Anterior cingulate cortex (tissue), 58 donors: ENCODE measurements around the gene UBE2J2.

ENCODE experiments used
- DNase-seq, 58 donors: peaks; one replicate each; lab custom pipeline; 2025; lab: John Stamatoyannopoulos, UW

Gene UBE2J2

DNA sequence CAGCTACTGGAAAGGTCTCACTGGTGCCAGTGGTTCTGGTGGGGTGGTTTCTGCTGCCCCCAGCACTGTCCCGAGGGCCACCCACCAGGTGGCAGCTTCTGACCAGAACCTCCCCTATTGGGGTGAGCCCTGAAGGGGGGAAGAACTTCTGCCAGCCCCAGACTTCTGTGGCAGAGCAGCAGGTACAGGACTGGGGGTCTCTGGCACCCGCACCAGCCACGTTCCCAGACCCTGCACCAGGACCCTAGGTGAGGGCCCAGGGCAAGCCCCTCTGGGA, 36.4 kb upstream of the UBE2J2 start:
- DNase-seq, result no peak

DNA sequence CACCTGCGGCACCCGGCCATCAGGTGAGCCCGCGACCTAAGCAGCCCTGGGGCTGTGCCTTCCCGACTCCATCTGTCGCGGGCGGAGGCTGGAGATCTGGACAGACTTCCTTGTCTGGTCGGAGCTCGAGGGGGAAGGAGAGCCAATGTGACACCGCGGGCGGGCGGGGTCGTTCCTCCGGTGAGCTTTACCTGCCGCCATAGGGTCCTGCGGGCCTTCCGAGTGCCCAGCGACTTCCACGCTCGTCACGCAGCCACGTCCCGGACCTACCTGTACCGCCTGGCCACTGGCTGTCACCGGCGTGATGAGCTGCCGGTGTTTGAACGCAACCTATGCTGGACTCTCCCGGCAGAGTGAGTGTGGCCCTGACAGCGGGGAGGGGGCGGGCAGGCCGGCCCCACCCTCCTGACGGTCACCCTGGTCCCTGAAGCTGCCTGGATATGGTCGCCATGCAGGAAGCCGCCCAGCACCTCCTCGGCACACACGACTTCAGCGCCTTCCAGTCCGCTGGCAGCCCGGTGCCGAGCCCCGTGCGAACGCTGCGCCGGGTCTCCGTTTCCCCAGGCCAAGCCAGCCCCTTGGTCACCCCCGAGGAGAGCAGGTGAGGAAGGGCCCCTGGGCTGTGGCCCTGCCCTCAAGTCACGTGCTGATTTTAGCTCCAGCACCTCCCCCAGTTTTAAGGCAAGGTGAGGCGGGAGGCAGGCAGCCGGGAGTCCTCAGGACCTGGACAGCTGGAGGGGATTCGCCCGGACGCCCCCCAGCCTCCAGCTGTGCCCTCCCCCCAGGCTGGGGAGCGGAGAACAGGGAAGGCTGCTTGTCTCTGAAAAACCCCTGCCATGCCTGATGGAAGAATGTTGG, 35.8 kb upstream of the UBE2J2 start:
- no peak for DNase-seq

DNA sequence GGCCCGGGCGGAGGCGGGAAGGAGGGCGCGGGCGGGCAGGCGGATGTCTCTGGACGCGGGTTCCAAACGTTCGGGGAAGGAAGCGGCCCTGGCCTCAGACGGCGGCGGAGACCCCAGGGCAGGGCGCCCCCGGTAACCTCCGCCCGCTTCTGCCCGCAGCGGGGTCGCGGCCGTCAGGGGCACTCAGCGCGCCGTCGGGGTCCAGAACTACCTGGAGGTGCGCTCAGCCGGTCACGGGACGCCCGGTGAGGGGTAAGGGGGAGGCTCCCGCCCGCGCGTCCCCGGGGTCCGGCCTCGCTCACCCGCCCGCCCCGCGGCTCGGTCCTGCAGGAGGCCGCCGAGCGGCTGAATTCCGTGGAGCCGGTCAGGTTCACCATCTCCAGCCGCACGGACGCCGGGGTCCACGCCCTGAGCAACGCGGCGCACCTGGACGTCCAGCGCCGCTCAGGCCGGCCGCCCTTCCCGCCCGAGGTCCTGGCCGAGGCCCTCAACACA, 35.1 kb upstream of the UBE2J2 start:
- DNase-seq, result no peak

DNA sequence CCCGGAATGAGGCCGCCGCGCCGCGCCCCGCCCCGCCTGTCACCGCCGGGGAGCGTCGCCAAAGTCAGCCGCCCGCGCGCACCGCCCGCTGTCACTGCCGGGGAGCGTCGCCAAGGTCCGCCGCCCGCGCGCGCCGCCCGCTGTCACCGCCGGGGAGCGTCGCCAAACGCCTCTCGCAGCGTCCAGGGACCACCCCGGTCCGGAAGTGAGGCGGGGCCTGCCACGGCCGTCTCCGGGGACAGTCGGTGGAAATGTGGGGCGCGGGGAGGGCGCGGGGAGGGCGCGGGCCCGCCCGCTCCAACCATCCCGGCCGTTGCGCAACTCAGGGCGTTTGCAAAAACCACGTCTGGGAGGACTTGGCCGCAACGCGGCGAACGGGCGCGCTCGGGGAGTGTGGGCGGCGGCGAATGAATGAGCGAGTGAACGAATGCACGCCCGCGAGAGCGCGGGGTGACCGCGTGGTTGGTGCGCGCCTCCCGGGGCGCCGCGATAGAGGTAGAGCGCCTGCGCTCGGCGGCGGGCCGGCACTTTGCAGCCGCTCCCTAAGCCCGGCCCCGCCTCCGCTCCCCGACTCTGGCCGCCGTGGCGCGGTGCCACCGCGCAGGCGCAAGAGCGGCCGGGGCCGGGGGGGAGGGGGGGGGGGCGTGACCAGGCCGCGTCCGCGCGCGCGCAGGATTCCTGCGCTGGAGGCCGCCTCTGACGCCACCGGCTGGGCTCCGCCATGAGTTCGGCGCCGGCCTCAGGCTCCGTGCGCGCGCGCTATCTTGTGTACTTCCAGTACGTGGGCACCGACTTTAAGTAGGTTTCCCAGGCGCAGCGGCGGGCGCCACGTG, 34.5 kb upstream of the UBE2J2 start, which contains the start of the genes ACAP3 and PUSL1:
TSS of gene ACAP3 (minus strand) at position 8 of the 833 bp plus-strand sequence. CDS start 115 bp downstream, outside the sequence.
TSS of gene PUSL1 (plus strand) at position 675 of the 833 bp plus-strand sequence. CDS start at position 722, 47 bp downstream.
- DNase-seq, result peak in 56 of 58 donors; percentile 78 to 98 (median 90)

DNA sequence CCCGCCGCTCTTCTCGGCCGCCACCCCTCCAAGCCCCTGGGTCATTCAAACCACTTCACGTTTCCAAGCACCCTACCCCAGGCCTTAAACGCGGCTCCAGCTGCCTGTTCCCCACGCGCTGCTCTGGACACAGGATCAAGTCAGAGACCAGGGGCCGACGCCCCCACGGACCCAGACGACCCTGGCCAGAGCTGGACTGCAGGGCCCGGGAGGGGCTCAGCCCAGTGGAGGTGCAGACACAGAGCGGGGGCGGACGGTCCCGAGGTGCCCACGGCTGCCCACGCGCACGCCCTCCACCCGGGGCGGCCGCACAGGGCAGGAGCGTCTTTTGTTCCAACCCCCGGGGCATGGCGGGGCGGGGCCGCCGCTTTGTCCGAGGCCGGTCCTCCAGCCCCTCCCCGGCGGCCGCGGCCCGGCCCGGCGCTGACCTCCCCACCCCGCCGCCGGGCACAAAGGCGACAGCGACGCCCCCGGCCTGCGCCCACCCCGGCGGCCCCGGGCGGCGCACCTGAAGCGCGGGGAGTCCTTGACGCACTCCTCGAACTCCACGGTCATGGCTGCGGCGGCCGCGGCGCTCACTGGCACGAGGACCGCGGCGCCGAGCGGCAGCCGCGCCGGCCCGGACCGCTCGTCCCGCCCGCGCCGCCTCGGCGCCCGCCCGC, 33.7 kb upstream of the UBE2J2 start:
- peak in 5 of 58 donors; percentile 24 to 63 (median 48) for DNase-seq

DNA sequence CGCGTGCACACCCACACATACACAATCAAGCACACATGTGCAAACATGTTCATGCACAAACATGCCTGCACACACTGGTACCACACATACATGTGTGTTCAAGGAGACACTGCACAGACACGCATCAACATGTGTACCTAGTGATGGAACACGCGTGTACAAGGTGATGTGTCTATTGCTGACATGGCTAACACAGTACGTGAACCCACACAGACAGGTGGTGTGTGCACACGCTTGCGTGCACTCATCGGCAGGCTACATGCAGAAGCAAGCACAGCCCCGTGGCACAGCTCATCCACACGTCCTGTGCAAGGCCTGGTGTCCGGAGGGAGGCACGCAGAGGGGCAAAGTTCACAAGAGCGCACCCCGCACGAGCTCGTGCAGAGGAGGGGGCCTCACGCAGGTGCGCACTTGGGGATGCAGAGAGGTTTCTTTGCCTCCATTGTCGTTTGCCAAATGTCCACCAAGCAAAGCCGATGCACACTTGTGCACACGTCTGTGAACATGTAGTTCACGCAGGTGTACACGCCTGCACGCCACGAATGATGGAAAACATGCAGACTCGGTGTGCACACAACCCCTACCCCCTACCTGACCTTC, 33.1 kb upstream of the UBE2J2 start:
- peak in 7 of 58 donors; percentile 10 to 34 (median 14) for DNase-seq

DNA sequence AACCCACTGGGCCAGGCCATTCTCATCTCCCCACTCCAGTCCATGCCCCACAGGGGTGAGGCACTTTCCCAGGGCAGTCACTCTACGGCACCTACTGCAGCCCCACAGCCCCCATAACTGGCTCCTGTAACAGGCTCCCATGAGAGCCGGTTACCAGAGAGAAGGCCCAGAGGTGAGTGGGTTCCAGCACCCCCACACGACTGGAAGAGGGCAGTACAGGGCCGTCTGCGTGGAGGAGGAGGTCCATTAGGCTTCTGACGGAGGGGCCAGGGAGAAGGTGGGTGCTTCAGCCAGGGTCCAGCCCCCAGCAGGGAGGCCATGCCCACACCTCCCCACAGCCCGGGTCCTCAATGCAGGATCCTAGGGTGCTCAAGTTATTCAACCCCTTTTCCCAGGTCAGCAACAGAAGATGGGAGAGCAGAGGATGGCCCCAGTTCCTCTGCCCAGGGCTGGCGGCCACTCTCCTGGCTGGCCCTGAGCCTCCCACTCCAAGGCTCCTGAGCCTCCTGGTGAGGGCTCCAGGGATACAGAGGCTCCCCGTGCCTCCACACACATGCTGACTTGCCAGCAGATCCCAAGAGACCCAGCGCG, 32.5 kb upstream of the UBE2J2 start:
- DNase-seq, result peak in 2 of 58 donors; percentile 9 to 20

DNA sequence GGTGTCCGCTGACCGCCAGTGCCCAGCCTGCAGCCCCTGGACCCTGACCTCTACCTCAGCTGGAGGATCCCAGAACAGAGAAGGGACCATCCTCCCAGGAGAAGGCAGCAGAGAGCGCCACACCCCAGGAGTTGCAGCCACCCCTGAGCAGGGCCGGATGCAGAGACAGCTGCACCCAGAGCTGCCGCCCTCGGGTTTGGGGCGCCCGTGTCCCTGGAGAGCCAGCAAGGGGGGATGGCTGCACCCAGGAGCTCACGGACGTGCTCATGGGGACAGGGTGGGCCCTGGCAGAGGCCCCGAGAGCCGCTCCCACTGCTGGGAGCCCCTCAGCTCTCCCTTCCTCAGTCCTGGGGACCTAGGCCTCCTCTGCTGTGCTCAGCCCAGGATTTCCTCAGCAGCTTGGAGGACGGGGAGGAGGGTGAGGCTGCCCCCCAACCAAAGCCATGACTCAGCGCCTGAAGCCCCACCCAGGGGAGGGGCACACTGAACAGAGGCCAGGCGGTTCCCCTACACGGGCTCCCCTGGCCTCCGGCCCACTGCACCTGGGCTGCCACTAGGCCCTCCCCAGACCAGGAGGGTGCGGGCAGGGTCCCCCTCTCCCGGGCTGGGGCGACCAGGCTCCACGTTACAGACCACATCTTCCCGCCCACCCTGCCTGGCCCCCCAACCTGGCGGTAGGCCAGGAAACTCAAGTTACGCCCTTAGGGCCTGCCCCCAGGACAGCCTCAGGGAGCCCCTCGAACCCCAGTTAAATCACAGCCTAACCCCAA, 31.8 kb upstream of the UBE2J2 start:
- DNase-seq, result peak in 26 of 58 donors; percentile 14 to 71 (median 52)

DNA sequence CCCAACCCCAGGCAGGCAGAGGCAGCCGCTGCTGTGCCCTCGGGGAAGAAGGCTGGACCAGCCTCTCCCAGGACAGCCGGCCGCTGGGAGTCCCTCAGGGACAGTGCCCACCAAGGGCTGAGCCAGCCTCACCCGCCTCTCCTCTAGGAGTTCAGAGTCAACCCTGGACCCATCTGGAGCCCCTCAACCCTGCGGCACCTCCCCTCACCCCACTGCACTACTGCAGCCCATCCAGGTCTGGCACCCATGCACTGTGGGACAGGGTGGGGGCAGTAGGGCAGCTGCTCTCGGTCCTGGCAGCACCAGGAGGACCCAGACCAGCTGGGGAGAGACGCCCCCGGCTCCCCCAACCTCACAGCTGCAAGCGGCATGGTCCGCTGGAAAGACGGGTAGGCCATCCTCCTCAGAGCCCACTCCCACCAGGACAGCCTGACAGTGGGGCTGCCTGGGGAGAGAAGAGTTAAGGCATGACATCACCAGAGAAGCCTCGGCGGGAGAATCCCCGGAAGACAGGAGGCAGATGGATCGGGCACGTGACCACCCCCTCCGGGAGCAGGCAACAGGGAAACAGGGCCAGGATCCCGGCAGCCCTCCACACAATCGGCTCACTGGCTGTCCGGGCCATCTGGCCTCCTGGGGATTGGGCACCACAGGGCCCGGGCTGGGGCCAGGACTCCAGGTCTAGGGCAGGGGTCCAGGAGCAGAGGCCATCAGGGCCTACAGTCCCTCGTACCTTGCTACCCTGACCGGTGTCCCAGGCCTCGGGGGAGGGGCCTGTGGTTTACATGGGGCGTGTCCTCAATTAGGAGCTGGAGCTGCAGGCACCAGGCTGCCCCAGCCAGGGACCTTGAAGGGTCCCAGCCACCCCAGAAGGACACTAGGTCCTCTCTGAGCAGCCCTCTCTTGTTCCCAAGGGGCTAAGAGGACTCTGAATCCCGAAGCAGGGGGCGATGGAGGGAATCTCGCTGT, 31.0 kb upstream of the UBE2J2 start:
- peak; percentile 40 to 96 (median 90) for DNase-seq

DNA sequence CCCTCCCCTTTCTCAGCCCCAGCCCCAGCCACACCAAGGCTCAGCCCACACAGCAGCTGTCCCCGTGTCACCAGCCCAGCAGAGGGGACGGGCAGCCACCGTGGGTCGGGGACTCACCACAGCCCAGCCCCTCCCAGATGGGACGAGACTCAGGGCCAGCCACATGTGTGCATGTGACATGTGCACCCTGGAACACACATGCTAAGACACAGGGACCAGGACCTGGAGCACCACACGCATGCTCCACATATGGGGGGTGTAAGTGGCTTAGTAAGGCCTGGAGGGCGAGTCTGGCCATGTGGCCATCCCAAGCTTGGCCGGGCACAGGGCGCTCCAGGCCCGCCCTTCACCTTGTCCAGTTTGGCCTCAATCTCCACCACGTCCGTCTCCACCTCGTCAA, 30.1 kb upstream of the UBE2J2 start:
- DNase-seq, result peak in 4 of 58 donors; percentile 33 to 59 (median 44)

DNA sequence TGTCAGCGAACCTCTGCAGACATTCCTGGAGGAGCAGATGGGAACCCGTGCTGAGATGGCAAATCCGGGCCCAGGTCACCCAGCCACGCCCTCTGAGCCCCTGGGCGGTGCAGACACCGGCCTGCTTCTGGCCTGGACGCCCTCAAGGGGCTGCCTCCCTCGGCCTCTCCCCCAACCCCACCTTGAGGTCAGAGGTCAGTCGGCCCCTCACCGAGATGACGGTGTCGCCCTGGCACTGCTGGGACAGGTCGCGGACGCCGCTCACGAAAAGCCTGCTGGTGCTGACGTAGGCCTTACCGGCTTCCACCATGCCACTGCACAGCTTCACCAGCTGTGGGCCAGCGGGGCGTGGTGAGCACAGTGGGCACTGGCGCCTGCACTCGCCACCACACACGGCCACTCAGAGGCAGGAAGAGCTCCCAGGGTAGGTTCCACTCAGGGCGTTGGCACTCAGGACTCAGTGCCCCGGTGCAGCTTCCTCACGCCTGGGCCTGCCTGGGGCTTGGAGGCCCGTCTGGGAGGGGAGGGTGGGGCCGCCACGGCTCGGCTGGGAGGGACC, 29.4 kb upstream of the UBE2J2 start:
- DNase-seq, result peak in 4 of 58 donors; percentile 7 to 33 (median 22)

DNA sequence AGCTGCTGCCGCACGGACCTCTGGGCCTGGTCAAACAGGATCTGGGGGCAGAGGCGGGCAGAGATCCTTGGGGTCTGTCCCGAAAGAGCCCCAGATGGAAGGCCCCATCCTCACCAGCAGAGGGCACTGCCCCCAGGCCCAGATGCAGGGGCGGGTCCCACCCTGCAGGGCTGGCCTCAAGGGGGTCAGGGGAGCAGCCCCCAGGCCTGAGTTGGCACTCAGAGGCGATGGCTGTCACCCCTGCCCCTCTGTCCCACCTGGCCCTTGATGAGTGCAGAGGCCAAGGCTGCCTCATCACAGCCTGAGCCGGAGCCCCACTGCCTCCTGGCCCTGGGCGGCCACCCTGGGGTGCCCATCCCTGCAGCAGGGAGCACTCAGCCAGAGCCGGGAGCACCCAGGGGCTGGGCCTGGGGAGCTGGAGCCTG, 28.4 kb upstream of the UBE2J2 start:
- DNase-seq, result no peak

DNA sequence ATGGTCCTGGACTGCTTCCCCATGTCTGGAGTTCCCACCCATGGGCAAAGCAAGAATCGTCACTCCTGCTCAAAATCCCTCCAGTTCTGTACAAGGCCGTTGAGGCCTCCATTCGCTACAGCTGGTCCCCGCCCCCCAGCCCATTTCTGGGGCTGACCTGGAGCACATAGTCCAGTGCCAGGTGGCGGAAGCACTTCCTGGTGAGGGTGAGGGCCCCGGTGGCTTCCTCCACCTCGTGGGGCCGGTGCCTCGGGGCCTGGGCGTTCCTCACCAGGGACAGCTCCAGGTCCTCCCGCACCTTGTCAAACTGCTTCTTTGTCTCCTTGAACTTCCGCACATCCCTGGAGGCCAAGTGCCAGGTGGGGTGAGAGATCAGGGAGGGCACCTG, 26.7 kb upstream of the UBE2J2 start:
- DNase-seq, result no peak

DNA sequence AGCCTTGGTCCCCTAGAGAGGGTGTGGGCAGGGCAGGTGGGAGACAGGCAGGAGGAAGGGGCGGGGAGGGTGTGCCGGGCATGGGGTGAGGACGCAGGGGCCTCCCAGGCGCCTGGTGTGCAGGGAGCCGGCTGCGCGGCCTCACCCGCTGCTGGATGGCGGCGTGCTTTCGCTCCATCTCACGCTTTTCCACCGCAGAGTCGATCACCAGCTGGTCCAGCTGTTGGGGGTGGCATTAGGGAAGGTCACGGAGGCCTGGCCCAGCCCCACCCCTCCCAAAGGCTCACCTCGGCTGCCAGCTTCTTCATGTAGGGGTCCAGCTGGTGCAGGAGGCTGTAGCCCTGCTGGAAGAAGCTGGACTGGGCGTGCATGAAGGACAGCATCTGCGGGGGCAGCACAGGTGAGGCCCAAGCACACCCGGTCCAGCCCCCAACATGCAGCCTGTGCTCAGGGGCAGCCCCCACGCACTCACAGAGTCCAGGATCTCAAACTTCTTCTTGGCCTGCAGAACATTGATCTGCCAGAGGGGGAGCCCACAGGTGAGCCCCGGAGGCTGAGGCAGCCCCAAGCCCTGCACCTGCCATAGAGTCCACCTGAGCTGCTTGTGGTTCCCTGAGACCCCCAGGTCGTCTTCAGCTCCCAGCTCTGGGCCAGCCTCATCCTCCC, 26.2 kb upstream of the UBE2J2 start:
- DNase-seq, result no peak

DNA sequence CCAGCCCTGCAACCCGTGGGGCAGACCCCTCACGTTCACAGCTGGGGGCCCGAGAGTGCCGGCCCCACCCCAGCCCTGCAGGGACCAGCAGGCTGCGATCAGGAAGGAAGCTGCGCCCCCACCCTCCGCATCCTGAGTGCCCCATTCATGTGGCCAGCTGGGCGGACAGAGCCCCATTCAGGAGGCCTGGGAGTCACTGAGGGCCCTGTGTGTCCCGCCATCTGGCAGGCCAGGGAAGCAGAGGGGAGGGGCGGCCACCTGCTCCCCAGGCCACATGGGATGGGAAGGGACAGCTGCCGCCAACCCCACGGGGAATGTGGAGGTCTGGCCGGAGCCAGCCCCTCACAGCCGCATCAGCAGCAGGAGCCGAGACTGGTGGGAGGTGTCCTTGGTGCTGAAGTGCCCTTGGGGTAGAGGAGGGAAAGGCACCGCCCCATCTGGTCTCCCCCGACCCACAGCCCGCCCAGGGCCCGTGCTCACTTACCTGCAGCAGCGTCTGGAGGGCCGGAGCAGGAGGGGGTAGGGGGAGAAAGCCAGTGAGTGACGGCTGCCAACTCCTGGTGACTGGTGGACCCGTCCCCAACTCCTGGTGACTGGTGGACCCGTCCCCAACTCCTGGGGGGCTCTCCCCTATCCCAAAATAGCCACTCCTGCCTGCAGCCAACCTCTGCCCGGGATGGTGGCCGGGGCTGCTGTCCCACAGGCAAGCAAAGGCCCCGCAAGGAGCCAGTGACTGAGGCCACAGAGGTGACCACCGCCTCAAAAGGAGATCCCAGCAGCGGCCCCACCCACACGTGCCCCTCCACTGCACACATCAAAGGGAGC, 25.4 kb upstream of the UBE2J2 start:
- peak in 56 of 58 donors; percentile 19 to 97 (median 86) for DNase-seq
